Measurements from ENCODE around the gene SULT4A1.

DNA sequence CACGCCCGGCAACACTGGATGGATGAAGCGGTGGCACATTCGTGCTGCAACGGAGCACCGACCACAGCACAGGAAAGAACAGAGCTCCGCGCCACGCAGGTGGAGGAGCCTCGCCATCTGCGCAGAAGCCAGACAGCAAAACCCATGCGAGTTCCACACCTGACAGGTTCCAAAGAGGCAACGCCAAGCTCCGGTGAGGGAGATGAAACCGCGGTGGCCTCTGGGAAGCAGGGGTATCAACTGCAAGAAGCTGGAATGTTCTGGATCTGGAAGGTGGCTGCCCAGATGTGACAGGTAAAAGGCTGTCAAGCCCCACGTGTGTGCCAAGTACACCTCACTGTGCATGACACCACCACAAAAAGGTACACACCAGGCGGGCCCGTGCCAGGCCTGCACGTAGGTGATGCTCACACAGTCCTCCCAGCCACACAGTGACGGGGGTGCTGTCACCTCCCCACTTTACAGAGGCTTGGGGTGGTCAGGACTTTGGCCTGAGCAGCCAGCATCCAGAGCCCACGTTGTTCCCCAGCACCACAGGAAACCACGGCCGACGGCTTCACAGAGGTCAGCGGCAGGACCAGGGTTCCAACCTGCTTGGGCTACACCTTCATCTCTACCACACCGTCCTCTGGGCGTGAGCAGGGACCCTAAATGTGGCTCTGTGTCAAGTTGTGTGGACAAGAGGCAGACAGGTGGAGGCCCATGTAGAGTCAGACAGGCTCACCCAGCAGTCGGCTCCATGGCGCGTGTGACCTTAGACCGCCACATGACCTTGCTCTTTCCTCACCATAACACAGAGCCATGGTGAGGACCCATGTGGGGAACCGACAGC, 30.5 kb downstream of the SULT4A1 start:
- TF ChIP-seq, protein P1, sequence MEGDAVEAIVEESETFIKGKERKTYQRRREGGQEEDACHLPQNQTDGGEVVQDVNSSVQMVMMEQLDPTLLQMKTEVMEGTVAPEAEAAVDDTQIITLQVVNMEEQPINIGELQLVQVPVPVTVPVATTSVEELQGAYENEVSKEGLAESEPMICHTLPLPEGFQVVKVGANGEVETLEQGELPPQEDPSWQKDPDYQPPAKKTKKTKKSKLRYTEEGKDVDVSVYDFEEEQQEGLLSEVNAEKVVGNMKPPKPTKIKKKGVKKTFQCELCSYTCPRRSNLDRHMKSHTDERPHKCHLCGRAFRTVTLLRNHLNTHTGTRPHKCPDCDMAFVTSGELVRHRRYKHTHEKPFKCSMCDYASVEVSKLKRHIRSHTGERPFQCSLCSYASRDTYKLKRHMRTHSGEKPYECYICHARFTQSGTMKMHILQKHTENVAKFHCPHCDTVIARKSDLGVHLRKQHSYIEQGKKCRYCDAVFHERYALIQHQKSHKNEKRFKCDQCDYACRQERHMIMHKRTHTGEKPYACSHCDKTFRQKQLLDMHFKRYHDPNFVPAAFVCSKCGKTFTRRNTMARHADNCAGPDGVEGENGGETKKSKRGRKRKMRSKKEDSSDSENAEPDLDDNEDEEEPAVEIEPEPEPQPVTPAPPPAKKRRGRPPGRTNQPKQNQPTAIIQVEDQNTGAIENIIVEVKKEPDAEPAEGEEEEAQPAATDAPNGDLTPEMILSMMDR (conservative IDR thresholded peaks at IDR 0.05; ENCODE audit: low read depth, low read length) = no peak
- no peak for TF ChIP-seq BHLHE40 (IDR thresholded peaks at IDR 0.05; ENCODE audit: low read depth, low read length)
- no peak for TF ChIP-seq CEBPB (IDR thresholded peaks at IDR 0.05; ENCODE audit: low read depth, low read length)
- no peak for TF ChIP-seq POLR2A (IDR thresholded peaks at IDR 0.05; ENCODE audit: low read depth, low read length)
- TF ChIP-seq SMC3 (IDR thresholded peaks at IDR 0.05; ENCODE audit: low read depth, low read length) = no peak
- TF ChIP-seq MAZ (IDR thresholded peaks at IDR 0.05; ENCODE audit: borderline replicate concordance, low read depth, low read length) = no peak
- no peak for TF ChIP-seq RAD21 (IDR thresholded peaks at IDR 0.05; ENCODE audit: low read length)
- TF ChIP-seq RFX5 (IDR thresholded peaks at IDR 0.05; ENCODE audit: low read depth, low read length) = no peak
- no peak for TF ChIP-seq USF2 (IDR thresholded peaks at IDR 0.05; ENCODE audit: low read depth, low read length)
- TF ChIP-seq CHD1 (IDR thresholded peaks at IDR 0.05; ENCODE audit: low read depth, low read length) = no peak
- no peak for TF ChIP-seq RCOR1 (IDR thresholded peaks at IDR 0.05; ENCODE audit: insufficient replicate concordance, low read length)
